Stimulated activated CD4-positive, alpha-beta T cell treated with anti-CD3 and anti-CD28 coated beads, Interleukin-2, amount 100 ng/mL, for 48 hours (primary cell): ENCODE data around the gene KCNC1.

Experiments
- DNase-seq, 2 donors: peaks; one replicate each; pipeline ENCODE4 v3.0.0-alpha.2; 2020

Gene KCNC1

DNA sequence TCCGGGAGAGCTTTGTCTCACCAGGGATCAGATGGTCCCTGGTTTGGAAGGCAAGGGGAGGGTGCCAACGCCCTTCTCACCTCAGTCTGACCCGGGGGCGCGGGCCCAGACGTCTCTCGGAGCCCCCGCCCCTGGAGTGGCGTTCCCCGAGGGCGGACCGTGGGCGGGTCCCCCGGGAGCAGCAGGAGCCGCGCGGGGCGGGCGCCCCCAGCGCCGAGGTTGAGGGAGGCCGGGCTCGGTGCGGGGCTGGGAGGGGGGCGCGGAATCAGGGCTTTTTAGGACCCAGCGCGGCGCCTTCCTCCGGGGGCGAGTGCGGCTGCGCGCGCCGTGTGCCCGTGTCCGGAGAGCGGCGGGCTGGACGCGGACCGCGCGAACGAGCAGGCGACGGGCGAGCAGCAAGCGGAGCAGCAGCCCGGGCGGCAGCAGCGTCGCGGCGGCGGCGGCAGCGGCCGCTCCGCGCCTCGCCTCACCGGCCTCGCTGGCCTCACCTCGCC is at the start of gene KCNC1:
KCNC1 (plus strand) TSS at position 364 of the 494 bp plus-strand sequence. CDS start 1,222 bp downstream, outside the sequence.
- DNase-seq: no peak

DNA sequence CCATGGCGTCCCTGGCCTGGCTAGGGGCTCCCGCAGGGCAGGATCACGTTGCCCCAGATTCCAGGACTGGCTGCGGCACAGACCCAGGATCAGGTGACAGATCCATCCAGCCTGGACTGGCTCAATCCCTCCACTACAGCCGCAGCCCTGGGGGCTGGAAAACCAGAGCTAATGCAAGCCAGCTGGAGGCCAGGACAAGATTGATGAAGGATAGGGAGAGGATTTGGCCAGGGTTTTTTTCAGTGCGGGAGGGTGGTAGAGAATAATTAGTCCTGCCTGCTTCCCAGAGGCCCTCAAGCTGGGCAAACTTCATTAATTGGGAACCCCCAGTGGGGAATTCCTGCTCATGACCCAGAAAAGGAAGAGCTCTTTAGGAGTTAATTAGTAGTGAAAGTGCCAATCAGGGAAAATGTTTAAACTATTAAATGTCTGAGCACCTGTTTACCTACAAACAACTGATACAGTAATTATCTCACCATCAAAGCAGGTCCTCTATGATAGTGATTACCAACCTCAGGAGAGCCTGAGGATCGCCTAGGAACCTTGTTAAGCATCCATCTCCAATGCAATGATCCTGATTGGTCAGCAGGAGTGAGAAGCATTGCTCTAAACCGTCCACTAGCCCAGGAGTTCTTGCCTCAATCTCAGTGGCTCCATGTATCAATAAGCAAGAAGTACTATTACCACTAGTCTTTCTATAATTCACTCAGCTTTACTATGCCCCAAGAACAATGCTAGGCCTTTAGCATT is 48.2 kb upstream of the KCNC1 start:
- DNase-seq: no peak

DNA sequence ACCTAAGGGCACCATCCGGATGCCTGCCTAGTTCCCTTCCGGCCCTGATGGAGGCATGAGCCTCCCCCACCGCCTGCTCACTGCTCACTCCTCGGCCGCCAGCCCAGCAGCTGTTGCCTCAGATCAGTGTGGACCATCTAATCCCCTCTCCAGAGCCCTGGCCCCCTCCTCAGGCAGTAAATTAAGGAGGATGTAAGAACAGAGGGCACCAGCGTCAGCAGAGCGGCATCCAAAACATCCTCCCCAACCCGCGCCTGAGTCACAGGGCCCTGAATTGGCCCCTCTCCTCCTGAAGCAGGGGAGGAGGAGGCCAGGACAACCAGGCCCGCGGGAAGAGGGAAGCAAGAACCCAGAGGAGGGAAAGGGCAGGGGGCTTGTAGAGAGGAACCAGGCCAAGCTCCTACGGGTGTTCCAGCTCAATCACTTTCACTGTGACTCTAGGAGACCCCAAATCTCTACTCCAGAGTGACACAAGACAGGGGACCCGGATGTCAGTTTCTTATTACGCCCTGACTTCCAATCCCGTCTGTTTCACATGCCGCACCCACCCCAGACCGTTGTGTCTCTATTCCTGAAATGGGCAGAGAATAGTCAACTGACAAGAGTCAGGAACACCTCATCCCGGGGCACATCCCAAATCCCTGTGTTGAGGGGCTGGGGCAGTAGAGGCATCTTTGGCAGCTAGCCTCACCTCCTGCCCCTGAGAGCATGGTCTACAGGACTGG is 46.5 kb upstream of the KCNC1 start:
- DNase-seq: no peak

DNA sequence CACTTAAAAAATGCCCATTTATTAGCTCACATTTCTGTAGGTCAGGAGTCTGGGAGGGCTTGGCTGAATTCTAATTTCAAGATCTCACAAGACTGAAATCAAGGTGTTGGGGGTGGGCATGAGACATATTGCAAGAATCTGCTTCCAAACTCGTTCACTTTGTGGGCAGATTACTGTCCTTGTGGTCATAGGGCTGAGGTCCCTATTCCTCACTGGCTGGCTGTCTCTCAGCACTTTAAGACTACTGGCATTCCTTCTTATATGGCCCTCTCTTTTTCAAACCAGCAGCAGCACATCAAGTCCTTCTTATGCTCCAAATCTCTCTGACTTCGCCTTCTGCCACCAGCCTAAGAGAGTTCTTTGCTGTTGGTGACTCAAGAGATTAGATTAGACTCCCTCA is 43.0 kb upstream of the KCNC1 start:
- DNase-seq: no peak

DNA sequence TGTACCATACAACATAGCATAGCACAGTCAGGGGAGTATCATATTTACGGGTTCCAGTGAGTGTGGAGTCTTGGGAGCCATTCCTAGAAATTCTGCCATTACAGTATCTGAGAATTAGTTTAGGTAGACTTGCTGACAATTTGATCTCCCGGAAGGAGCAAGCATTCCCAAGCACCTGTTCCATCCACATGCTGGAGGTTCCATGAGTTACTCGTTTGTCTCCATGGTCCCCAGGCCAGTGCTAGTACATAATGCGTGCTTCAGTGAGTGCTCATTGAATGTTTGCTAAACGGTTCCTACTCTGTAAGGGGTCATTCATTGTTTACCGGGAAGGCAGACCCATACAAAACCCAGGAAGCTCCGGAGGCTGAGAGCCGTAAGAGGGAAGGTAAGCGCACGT is 42.6 kb upstream of the KCNC1 start:
- no peak for DNase-seq

DNA sequence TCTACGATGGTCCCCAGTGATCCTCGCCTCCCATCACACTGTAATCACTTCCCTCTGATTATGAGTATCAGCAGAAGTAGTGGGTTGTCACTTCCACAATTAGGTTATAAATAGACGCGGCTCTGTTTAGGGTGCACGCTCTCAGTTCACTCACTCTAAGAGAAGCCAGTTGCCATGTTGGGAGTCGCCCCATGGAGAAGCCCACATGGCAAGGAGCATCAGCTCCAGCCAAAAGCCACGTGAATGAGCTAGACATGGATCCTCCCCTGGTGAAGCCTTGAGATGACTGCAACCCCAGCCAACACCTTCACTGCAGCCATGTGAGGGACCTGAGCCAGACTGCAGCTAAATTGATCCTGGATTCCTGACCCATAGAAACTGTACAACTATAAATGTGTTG is 41.6 kb upstream of the KCNC1 start:
- no peak for DNase-seq

DNA sequence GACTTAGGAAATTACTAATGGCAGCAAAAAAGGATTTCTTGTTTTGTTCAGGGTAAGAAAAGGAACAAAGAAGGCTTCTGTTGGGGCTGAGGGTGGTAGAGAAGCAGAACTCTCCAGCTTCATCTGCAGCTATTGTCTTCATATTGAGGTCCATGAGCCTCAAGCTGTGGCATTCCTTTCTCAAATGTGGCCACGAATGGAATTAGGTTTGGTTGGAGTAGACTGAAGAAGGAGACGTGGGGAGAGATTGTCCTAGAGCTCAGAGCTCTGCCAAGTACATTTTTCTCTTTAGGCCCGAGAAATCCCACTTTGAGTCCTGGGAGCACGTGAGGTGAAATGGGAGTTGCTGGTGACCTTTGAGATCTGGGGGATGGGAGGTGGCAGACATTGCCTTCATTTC is 41.0 kb upstream of the KCNC1 start:
- DNase-seq: no peak

DNA sequence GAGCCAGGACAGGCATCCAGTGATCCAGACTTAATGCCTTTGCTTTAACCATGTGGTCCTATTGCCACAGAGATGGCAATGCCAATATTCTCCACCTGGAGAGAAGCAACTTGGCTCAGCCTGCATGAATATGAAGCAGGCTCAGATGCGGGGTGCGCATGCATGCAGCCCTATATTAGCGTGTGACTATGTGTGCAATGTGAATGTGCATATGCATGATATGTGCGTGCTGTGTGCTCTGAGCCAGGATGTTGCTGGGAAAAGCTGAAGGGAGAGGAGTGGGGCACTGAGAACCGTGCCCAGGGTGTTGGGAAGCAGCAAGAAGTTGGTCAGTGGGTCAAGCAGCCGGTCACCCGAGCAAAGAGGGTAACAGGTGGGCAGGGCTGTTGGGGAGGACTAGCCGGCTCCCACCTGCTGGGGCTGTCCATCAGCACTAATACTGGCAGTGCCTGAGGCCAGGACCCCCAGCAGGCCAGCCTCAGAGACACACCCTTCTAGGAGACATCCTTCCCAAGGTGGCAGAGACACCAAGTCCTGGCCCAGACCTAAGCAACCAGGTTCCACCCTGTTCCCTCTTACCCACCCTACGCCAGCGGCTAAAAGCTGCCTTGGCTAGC is 40.0 kb upstream of the KCNC1 start:
- no peak for DNase-seq

DNA sequence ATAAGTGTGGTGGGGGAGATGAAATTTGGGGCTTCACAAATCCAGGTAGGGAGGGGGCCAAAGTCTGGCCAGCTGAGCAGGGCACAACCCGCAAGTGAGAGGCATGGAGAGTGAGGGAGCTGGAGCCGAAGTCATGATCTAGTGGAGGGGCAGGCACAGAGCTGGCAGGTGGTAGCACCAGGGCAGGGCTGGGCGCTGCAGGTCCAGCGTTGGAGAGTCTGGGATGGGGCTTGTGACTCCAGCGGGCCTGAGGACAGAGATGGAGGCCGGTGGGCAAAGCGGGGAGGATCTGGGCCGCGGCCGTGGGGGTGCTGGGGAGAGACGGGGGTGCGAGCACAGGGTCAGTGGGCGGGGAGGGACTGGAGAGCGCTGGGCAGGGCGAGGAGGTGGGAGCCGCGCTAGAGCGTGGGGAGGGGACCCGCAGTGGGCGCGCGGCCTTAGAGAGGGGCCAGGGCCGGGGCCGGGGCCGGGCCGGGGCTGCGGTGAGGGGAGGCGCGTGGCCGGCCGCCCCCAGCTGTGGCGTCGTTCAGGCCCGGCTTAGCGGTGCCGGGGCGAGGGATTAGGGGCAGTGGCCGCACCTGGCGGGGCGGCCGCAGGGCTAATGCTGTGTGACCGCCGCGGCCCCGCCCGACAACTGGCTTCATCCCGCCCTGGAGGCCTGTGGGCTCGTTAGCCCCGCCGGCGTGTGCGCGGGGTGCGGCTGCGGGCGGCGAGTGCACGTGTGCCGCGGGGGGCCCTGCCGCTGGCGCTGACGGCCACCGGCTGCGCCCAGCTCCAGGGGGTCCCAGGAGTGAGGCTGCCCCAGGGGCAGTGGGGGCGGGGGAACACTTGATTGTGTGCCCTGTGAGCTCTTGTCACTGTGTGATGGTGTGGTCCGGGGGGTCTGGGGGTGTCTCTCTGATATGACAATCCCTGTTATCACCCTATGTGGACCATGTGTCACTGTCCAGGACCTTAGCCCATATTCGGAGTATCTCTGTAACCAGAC is 38.8 kb upstream of the KCNC1 start:
- no peak for DNase-seq

DNA sequence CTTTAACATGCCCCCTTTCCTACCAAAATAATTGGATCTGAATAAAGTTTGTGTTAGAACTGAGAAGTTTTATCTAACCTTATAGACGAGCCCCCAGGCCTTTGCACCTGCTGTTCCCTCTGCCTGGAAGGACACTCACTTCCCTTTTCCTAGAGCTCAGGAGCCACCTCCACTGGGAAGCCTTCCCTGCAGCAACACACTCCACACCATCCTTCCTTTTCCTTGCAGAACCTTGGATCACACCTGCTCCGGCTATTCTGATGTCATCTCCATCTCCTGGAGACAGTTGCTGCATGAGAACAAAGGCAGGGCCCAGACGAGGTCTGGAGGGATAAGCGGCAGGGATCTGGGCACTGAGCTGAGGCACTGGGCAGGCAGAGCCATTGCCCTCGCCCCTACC is 37.8 kb upstream of the KCNC1 start:
- DNase-seq: no peak

DNA sequence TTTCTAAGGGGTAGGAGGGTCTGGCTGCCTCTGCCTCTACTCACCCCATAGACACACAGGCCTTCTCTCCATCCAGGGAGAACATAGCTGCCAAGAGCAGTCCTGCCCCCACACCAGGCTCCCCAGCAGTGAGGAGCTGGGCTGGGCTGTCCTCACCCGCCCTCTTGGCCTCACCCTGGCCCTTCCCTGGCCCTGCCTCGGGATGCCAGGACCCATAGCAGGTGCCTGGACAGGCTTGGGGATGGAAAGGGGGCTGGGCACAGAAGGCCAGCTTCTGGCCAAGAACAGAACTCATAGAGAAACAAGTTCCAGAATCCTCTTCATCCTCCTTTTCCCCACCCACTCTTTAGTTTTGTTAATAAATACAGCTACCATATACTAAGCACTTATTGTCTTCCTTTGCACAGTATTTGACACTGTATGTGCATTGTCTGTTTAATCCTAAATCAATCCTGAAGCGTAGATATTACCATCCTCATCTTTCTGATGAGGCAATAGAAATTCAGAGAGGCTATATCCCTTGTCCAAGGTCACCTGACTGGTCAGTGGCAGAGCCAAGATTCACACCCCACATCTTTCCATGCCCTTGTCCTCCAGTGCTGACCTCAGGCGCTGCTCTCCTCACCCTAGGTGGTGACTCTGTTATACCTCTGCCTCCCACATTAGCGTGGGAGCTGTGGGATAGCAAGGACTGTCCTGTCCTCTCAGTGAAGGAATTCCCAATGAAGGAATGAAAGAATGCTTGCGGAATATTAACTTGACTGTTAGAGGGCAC is 37.2 kb upstream of the KCNC1 start:
- DNase-seq: no peak

DNA sequence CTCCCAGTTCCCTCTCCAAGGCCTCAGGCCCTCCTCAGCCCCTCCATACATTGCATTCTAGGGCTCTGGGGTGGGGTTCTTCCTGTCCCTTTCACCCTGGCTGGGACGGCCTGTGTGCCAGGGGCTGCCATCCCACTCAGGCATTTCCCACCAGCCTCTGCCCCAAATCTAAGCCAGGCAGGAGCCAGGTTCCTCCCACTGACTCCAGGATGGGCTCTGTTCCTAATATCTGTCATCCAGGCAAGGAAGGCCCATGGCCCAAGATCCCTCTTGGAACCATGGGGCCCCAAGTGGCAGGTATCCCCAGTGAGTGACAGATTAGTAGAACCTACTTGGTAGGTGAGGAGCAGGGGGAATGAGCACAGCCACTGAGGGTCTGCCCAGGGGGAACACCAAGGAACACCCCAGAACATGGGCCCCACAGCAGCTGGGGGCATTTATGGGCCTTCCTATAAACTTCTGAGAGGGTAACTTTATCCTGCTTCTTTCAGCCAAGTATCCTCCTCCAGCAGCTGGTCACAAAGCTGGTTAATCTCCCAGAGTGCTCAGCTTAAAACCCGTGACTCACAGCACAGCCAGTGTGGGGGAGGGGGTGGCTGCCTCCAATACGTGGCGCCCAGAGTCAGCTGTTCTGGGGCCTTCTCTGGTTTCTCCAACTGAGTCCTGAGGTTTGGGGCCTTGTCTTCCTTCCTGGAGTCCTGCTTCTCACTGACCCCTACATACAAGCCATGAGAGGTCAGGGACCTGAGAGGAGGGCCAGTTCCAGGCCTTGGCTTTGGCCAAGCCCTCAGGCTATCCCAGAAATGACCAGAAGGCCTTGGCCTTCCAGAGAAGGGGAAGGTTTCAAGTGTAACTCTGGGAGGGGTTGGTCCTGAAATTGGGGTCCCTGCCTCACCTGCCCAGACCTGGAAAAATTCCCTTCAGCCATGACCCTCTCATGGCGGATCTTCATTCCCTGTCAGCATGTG is 35.1 kb upstream of the KCNC1 start:
- no peak for DNase-seq

DNA sequence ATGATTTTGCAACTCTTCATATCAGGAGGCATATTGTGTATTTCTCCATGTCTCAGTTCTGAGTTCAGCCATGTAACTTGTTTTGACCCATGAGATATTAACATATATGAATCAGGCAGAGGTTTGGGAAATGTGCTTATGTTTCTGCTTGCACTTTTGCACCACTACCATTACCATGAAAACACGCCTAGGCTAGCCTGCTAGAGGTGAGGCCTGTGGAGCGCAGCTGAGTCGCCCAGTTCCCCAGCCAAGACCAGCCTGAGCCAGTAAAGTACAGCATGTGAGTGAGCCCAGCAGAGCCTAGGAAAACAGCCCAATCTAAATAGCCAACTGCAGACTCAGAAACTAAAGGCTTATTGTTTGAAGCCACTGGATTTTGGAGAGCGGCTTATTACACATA is 33.6 kb upstream of the KCNC1 start:
- no peak for DNase-seq

DNA sequence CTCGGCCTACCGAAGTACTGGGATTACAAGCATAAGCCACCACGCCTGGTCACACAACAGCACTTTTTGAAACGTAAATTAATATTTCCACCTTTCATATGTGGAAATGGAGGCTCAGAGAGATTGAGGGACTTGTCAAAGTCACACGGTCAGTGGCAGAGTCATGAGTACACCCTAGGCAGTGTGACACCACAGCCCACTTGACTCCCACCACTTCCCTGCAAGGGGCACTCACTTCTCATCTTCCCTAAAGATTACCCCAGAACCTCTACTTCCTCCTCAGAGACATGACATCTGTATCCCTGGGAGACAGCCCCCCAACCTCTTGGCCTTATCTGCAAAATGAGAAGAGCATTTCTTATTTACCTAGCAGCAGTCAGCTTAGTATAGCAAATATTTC is 31.7 kb upstream of the KCNC1 start:
- DNase-seq: no peak

DNA sequence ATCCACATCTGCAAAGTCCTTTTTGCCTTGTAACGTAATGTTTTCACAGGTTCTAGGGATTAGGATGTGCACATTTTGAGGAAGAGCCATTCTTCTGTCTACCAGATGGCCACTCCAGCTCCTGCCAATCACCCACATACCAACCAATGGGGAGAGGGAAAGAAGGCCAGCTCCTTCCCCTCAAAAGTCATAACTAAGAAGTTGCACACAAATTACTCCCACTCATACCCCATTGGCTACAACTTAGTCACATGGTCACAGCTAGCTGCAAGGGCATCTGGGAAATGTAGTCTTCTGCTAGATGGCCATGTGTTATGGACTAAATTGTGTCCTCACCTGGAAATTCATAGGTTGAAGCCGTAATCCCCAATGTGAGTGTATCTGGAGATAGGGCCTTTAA is 30.6 kb upstream of the KCNC1 start:
- no peak for DNase-seq

DNA sequence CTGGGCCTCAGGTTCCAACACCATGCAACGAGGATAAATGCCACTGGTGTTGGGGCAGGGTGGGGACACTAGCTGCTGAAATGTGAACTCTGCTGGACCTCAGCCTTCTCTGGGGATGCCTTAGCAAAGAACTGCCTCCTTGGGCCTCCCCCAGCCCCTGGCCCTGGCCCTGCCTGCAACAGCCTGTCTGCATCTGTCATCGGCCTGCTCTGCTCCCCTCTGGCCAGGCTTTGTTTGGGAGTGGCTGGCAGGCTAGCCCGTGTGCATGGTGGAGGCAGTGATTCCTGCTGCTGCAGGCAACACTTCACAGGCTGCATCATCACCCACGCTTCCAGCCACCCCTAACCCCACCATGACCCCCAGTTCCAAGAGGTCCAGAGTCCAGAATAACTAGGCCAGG is 26.8 kb upstream of the KCNC1 start:
- no peak for DNase-seq

DNA sequence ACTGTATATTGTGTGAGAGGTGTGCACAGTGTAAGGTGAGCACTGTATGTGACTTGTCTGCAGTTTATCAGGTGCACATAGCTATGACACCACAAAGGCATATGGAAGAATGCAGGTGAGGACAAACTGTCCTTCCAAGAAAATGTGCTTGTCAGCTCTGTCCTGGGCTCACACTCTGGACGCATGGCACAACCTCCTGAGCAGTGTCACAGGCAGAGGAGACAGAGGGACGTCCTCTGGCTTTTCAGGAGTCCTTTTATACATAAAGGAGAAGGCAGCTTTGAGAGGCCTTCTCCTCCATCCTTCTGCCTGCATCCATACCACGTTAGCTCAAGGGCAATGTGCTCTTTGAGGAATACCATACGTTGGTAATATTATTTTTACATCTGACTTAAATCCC is 22.7 kb upstream of the KCNC1 start:
- DNase-seq: no peak

DNA sequence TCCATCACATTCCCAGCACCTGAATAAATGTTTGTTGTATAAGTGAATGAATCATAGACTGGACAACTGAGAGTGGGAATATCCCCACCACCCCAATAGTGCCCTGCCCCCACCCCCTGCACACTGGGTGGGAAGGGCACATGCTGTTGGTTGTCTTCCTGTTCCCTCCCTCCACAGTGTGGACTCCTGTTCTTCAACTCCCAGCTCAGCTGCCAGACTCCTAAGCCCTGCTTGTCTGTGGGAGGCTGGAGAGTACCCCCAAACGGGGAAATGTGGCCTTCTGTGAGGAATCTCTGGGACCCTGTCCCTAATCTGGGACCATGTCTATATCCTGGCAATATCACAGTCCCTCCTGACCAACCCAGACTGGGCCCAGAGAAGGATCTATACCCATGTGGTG is 20.7 kb upstream of the KCNC1 start:
- no peak for DNase-seq

DNA sequence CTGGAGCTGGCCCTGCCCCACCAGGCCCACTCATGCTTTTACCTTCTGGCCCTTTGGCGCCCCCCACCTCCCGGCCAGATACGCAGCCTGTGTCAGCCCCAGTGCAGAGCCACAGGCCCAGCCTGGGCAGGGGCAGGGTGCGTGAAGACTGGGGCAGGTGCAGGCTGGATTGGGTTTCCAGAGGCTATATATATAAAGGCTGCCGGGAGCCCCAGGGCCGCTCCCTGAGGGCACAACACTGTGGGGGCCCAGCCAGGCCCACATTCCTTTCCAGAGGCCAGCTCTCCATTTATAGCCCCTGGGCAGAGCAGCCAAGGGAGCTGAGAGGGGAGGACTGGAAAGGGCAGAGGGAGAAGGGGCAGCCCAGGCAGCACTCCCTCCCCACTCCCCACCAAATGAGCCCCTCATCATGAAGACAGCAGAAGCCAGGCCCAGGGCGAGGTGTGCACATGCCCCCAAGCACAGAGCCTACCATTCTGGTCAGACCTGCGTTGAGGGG is 20.2 kb upstream of the KCNC1 start:
- DNase-seq: no peak

DNA sequence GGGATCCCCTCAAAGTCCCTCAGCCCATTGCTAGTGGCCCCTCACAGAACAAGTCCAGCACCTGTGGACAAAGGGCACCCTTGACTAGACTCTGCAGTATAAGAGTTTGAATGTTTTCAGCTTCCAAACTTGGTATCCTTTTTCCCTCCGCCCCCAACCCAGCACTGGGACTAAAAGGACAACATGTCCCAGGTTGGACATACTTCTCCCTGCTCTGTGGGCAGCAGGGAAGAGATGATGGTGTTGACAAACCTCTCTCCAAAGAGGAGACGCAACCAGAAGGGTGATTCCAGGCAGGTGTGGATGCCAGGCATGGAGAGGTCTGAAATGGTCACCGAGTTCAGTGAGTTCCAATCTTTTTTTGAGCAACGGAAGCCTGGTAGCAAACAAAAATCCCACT is 19.7 kb upstream of the KCNC1 start:
- DNase-seq: no peak

DNA sequence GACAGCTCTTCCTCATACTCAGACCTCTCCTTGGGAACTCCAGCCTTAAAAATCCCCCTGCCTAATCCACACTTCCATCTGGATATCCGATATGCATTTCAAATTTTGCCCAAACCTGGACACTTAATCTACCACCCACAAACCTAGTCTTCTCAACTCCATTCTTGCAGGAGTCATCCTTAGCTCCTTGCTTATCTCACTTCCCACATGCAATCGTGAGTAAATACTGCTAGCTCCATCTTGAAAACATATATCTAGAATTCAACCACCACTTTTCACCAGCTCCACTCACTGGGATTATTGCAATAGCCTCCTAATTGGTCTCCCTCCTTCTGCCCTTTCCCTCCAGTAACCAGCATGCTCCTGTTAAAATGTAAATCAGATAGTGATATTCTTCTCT is 17.8 kb upstream of the KCNC1 start:
- DNase-seq: no peak
